CD4-positive, CD25-positive, alpha-beta regulatory T cell (primary cell): ENCODE data around the gene UGCG. TPM values are rescaled to one million over a fixed set of nuclear protein-coding genes. Genes with fewer than 3 reads are reported as not detected.

ENCODE experiments used
- ATAC-seq, 2 donors: fragments of 150-1000 bp; cut with Tn5 transposase; one replicate each; pipeline ENCODE4 v1.10.0; 2021; ENCODE audit warnings: low read depth in 2 of 2, moderate number of reproducible peaks in 2 of 2, moderate library complexity in 1 of 2
- DNase-seq, 3 donors: peaks; one replicate each; pipeline versions ENCODE4 v3.0.0 to v3.0.0-alpha.2; 2012 to 2022; ENCODE audit warnings: mixed read lengths in 1 of 3
- H3K27ac ChIP-seq: one replicate; pipeline ENCODE4 v1.7.0; 2013; ENCODE audit warnings: mild to moderate bottlenecking, low read length; ENCODE audit not compliant: insufficient read depth, poor library complexity, severe bottlenecking
- H3K27me3 ChIP-seq: one replicate; pipeline ENCODE4 v1.7.0; 2013; ENCODE audit warnings: low read length; ENCODE audit not compliant: control insufficient read depth, insufficient read depth
- H3K36me3 ChIP-seq: one replicate; pipeline ENCODE4 v1.7.0; 2013; ENCODE audit warnings: mild to moderate bottlenecking, low read length, moderate library complexity; ENCODE audit not compliant: control insufficient read depth, insufficient read depth
- H3K4me1 ChIP-seq: 2 replicates; pipeline ENCODE4 v1.7.0; 2013; ENCODE audit warnings: mild to moderate bottlenecking, low read length; ENCODE audit not compliant: insufficient read depth, control insufficient read depth, poor library complexity, severe bottlenecking
- H3K4me3 ChIP-seq: one replicate; pipeline ENCODE4 v1.7.0; 2013; ENCODE audit warnings: low read depth, mild to moderate bottlenecking, low read length, moderate library complexity
- H3K9me3 ChIP-seq, 2 experiments: 1 replicate in 1 of 2; 2 replicates in 1 of 2; pipeline ENCODE4 v1.7.0; 2013; ENCODE audit warnings: low read length in 2 of 2, mild to moderate bottlenecking in 1 of 2, moderate library complexity in 1 of 2; ENCODE audit not compliant: control insufficient read depth in 2 of 2
- H3K27ac Mint-ChIP-seq, 3 donors: one replicate each; pipeline ENCODE4 v1.8.0; 2020 to 2022; ENCODE audit warnings: mild to moderate bottlenecking in 3 of 3, mixed read lengths in 3 of 3, moderate library complexity in 2 of 3
- H3K27me3 Mint-ChIP-seq: one replicate; pipeline ENCODE4 v1.8.0; 2022; ENCODE audit warnings: mild to moderate bottlenecking, mixed read lengths
- H3K36me3 Mint-ChIP-seq: one replicate; pipeline ENCODE4 v1.8.0; 2020; ENCODE audit warnings: mixed read lengths
- H3K4me1 Mint-ChIP-seq, 4 donors: one replicate each; pipeline ENCODE4 v1.8.0; 2020 to 2022; ENCODE audit warnings: mixed read lengths in 4 of 4, mild to moderate bottlenecking in 1 of 4
- H3K4me3 Mint-ChIP-seq, 4 donors: one replicate each; pipeline ENCODE4 v1.8.0; 2020 to 2022; ENCODE audit warnings: mild to moderate bottlenecking in 4 of 4, mixed read lengths in 4 of 4, moderate library complexity in 3 of 4
- H3K9me3 Mint-ChIP-seq, 7 donors: one replicate each; pipeline ENCODE4 v1.8.0; 2020 to 2022; ENCODE audit warnings: mixed read lengths in 7 of 7, mild to moderate bottlenecking in 3 of 7, moderate library complexity in 2 of 7
- polyA plus RNA-seq, 4 donors: library from polyadenylated mRNA; unstranded; fragments of 300-500 nt; fragmentation: Illumina TruSeq; gene quantifications; one replicate each; pipeline ENCODE4 v1.2.3, GENCODE V29; 2021
- total RNA-seq: library from RNA; stranded (reverse); gene quantifications from one replicate; pipeline ENCODE4 v1.2.3, GENCODE V29; 2022

UGCG gene
- total and polyA plus RNA-seq, 5 donors from 2014 or later: 17.1 to 39.6 (median 22.4) TPM

- Mint-ChIP-seq H3K4me1 (peaks cover 16 to 49% (median 31%) of the 10 kb centered on the region in 4 donors), H3K4me3 (no peak overlapping the region), H3K36me3 (peaks cover 29% of the 10 kb centered on the region), H3K27me3 (no peaks in the 10 kb centered on the region), H3K9me3 (peaks cover 0 to 2% (median 0%) of the 10 kb centered on the region in 7 donors), H3K27ac (peak overlapping the region in 2 of 3 donors; percentile 59 to 71)
- H3K4me1 ChIP-seq: peaks cover 21% of the 10 kb centered on the region
- H3K27ac ChIP-seq: no peak overlapping the region
- DNase-seq: no peak
- no peaks in the 10 kb centered on the region for H3K27me3 ChIP-seq
- no peaks in the 10 kb centered on the region for H3K9me3 ChIP-seq
- no peak overlapping the region for H3K4me3 ChIP-seq
- ATAC-seq: no peak
- peaks cover 45% of the 10 kb centered on the region for H3K36me3 ChIP-seq
Measured at GRCh38 chr9:111936391-111936790, 39.8 kb downstream of the UGCG start.

GRCh38 chr9:111937301-111937700, 40.7 kb downstream of the UGCG start:
- Histone ChIP-seq H3K9me3 (no peaks in the 10 kb centered on the region), H3K36me3 (peaks cover 35% of the 10 kb centered on the region), H3K4me3 (peak overlapping the region; percentile 81), H3K27me3 (no peaks in the 10 kb centered on the region), H3K27ac (peak overlapping the region; percentile 66), H3K4me1 (peaks cover 21% of the 10 kb centered on the region)
- H3K4me1 Mint-ChIP-seq: peaks cover 16 to 49% (median 31%) of the 10 kb centered on the region in 4 donors
- no peaks in the 10 kb centered on the region for H3K27me3 Mint-ChIP-seq
- H3K9me3 Mint-ChIP-seq: peaks cover 0 to under 1% (median 0%) of the 10 kb centered on the region in 7 donors
- peak overlapping the region in 3 of 4 donors; percentile 62 to 81 (median 72) for H3K4me3 Mint-ChIP-seq
- ATAC-seq (no peak), DNase-seq (no peak)
- H3K36me3 Mint-ChIP-seq: peaks cover 23% of the 10 kb centered on the region
- H3K27ac Mint-ChIP-seq: peak overlapping the region; percentile 82 to 90 (median 84)

- Histone ChIP-seq H3K27ac (peak overlapping the region; percentile 66), H3K27me3 (no peaks in the 10 kb centered on the region), H3K9me3 (no peaks in the 10 kb centered on the region), H3K36me3 (peaks cover 29% of the 10 kb centered on the region), H3K4me3 (peak overlapping the region; percentile 81), H3K4me1 (peaks cover 21% of the 10 kb centered on the region)
- Mint-ChIP-seq H3K27me3 (no peaks in the 10 kb centered on the region), H3K4me3 (peak overlapping the region; percentile 62 to 89 (median 76)), H3K27ac (peak overlapping the region; percentile 82 to 90 (median 84)), H3K4me1 (peaks cover 19 to 49% (median 32%) of the 10 kb centered on the region in 4 donors), H3K36me3 (peaks cover 20% of the 10 kb centered on the region), H3K9me3 (no peaks in the 10 kb centered on the region)
- DNase-seq (peak in 2 of 3 donors; percentile 49 to 72), ATAC-seq (peak; percentile 81 to 84)
Measured at GRCh38 chr9:111937781-111938426, 41.3 kb downstream of the UGCG start.

- H3K9me3 Mint-ChIP-seq: no peaks in the 10 kb centered on the region
- peaks cover 17% of the 10 kb centered on the region for H3K36me3 Mint-ChIP-seq
- H3K4me1 ChIP-seq: peaks cover 21% of the 10 kb centered on the region
- no peaks in the 10 kb centered on the region for H3K27me3 ChIP-seq
- peaks cover 17 to 47% (median 34%) of the 10 kb centered on the region in 4 donors for H3K4me1 Mint-ChIP-seq
- peaks cover 24% of the 10 kb centered on the region for H3K36me3 ChIP-seq
- DNase-seq: peak in 2 of 3 donors; percentile 6 to 34
- H3K9me3 ChIP-seq: no peaks in the 10 kb centered on the region
- H3K4me3 ChIP-seq: peak overlapping the region; percentile 81
- H3K4me3 Mint-ChIP-seq: peak overlapping the region; percentile 62 to 89 (median 76)
- peak overlapping the region; percentile 66 for H3K27ac ChIP-seq
- H3K27me3 Mint-ChIP-seq: no peaks in the 10 kb centered on the region
- peak in 1 of 2 donors; percentile 32 for ATAC-seq
- H3K27ac Mint-ChIP-seq: peak overlapping the region; percentile 82 to 90 (median 84)
Measured at GRCh38 chr9:111938427-111938800, 41.8 kb downstream of the UGCG start.

GRCh38 chr9:111939322-111939721, 42.7 kb downstream of the UGCG start:
- Mint-ChIP-seq H3K27me3 (no peaks in the 10 kb centered on the region), H3K36me3 (peaks cover 13% of the 10 kb centered on the region), H3K4me3 (peak overlapping the region in 3 of 4 donors; percentile 22 to 72 (median 62)), H3K9me3 (no peaks in the 10 kb centered on the region), H3K4me1 (peaks cover 14 to 48% (median 34%) of the 10 kb centered on the region in 4 donors), H3K27ac (peak overlapping the region in 2 of 3 donors; percentile 82 to 90)
- DNase-seq: no peak
- peaks cover 15% of the 10 kb centered on the region for H3K36me3 ChIP-seq
- H3K27me3 ChIP-seq: no peaks in the 10 kb centered on the region
- peaks cover 21% of the 10 kb centered on the region for H3K4me1 ChIP-seq
- H3K9me3 ChIP-seq: no peaks in the 10 kb centered on the region
- ATAC-seq: no peak
- H3K27ac ChIP-seq: no peak overlapping the region
- H3K4me3 ChIP-seq: no peak overlapping the region

GRCh38 chr9:111940697-111941096, 44.1 kb downstream of the UGCG start:
- Histone ChIP-seq H3K9me3 (no peaks in the 10 kb centered on the region), H3K36me3 (peaks cover 2% of the 10 kb centered on the region), H3K4me1 (peaks cover 27% of the 10 kb centered on the region), H3K4me3 (no peak overlapping the region), H3K27me3 (no peaks in the 10 kb centered on the region), H3K27ac (no peak overlapping the region)
- DNase-seq (no peak), ATAC-seq (no peak)
- Mint-ChIP-seq H3K4me1 (peaks cover 21 to 50% (median 39%) of the 10 kb centered on the region in 4 donors), H3K27ac (no peak overlapping the region), H3K4me3 (no peak overlapping the region), H3K36me3 (peaks cover 4% of the 10 kb centered on the region), H3K9me3 (no peaks in the 10 kb centered on the region), H3K27me3 (no peaks in the 10 kb centered on the region)

GRCh38 chr9:111943200-111943599, 46.6 kb downstream of the UGCG start:
- Histone ChIP-seq H3K36me3 (no peaks in the 10 kb centered on the region), H3K27me3 (no peaks in the 10 kb centered on the region), H3K4me3 (no peak overlapping the region), H3K4me1 (peaks cover 16% of the 10 kb centered on the region), H3K27ac (no peak overlapping the region), H3K9me3 (no peaks in the 10 kb centered on the region)
- no peaks in the 10 kb centered on the region for H3K36me3 Mint-ChIP-seq
- DNase-seq: no peak
- H3K9me3 Mint-ChIP-seq: no peaks in the 10 kb centered on the region
- no peak overlapping the region for H3K27ac Mint-ChIP-seq
- H3K27me3 Mint-ChIP-seq: peaks cover 4% of the 10 kb centered on the region
- no peak for ATAC-seq
- H3K4me3 Mint-ChIP-seq: peak overlapping the region in 1 of 4 donors; percentile 19
- peaks cover 14 to 34% (median 25%) of the 10 kb centered on the region in 4 donors for H3K4me1 Mint-ChIP-seq

- Histone ChIP-seq H3K4me1 (peaks cover 11% of the 10 kb centered on the region), H3K4me3 (no peak overlapping the region), H3K27me3 (no peaks in the 10 kb centered on the region), H3K36me3 (no peaks in the 10 kb centered on the region), H3K9me3 (no peaks in the 10 kb centered on the region), H3K27ac (no peak overlapping the region)
- no peak for DNase-seq
- Mint-ChIP-seq H3K4me1 (peaks cover 14 to 29% (median 20%) of the 10 kb centered on the region in 4 donors), H3K27ac (no peak overlapping the region), H3K9me3 (no peaks in the 10 kb centered on the region), H3K27me3 (peaks cover 4% of the 10 kb centered on the region), H3K4me3 (no peak overlapping the region), H3K36me3 (no peaks in the 10 kb centered on the region)
- no peak for ATAC-seq
Measured at GRCh38 chr9:111943746-111944145, 47.1 kb downstream of the UGCG start.
